Immature natural killer cell (primary cell): ENCODE data around the gene NKTR. TPM values are rescaled to one million over a fixed set of nuclear protein-coding genes. Genes with fewer than 3 reads are reported as not detected.
"Not testable (repeated sequence)": the region's sequence is repeated elsewhere in the genome, so short reads cannot be mapped to it uniquely, and the experiment has no call there.

Source experiments
- DNase-seq, 3 donors: peaks; one replicate each; pipeline ENCODE4 v3.0.0; 2022; ENCODE audit warnings: mixed read lengths in 1 of 3
- H3K27ac Mint-ChIP-seq, 6 donors: one replicate each; pipeline ENCODE4 v1.8.0; 2020; ENCODE audit warnings: mixed read lengths in 6 of 6, mild to moderate bottlenecking in 5 of 6, inconsistent platforms in 4 of 6, moderate library complexity in 3 of 6
- H3K27me3 Mint-ChIP-seq, 3 donors: one replicate each; pipeline ENCODE4 v1.8.0; 2020 to 2021; ENCODE audit warnings: low read depth in 3 of 3, mild to moderate bottlenecking in 3 of 3, mixed read lengths in 3 of 3, moderate library complexity in 3 of 3, inconsistent platforms in 1 of 3
- H3K36me3 Mint-ChIP-seq, 3 donors: one replicate each; pipeline ENCODE4 v1.8.0; 2020; ENCODE audit warnings: mixed read lengths in 3 of 3, inconsistent platforms in 2 of 3, mild to moderate bottlenecking in 2 of 3
- H3K4me1 Mint-ChIP-seq, 2 donors: one replicate each; pipeline ENCODE4 v1.8.0; 2020; ENCODE audit warnings: inconsistent platforms in 2 of 2, mild to moderate bottlenecking in 2 of 2, mixed read lengths in 2 of 2, moderate library complexity in 1 of 2
- H3K4me3 Mint-ChIP-seq, 5 donors: one replicate each; pipeline ENCODE4 v1.8.0; 2020; ENCODE audit warnings: mild to moderate bottlenecking in 5 of 5, mixed read lengths in 5 of 5, inconsistent platforms in 3 of 5, moderate library complexity in 3 of 5
- H3K9me3 Mint-ChIP-seq, 6 donors: one replicate each; pipeline ENCODE4 v1.8.0; 2020; ENCODE audit warnings: mild to moderate bottlenecking in 6 of 6, mixed read lengths in 6 of 6, inconsistent platforms in 4 of 6, moderate library complexity in 3 of 6
- polyA plus RNA-seq, 3 donors: library from polyadenylated mRNA; unstranded; fragments of 300-500 nt; fragmentation: Illumina TruSeq; gene quantifications; one replicate each; pipeline ENCODE4 v1.2.3, GENCODE V29; 2021

Gene NKTR
- polyA plus RNA-seq, 3 donors from 2014 or later, result 6.9 to 15.9 (median 7.4) TPM

DNA sequence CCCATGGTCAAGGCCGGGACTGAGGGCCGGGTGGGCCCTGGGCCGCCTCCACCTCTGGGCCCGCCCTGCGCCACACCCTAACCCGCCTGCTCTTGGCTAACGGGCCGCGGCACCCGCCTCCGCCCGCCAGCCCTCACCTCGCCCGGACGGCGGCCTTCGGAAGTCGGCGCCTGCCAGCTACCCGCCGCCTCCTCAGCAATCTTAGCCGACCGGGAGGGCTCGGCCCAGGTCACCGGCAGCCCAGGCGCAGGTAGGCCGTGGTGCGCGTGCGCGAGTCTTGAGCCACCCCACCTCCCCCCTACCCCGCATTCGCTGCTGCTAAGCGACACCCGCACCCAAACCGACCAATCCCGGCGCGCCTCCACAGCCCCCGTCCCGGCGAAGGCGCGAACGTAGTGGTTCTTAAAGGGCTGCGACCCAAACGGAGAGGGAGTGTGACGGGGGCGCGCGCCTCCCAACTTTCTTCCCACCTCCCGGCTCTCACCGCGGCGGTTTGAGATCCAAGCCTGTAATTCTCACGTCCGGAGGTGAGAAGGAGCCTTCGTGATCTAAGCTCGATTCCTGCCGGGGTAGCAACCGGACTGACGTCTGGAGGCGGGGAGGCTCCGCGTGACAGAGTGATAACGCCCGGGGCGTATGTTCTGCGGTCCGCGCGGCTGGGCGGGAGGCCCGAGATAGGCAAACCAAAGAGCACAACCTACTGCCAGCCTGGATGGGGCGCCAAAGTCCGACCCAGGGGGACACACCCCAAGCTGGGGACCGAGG, 18.6 kb upstream of the NKTR start, which contains the start of gene SEC22C:
TSS of gene SEC22C (minus strand) at position 259 of the 765 bp plus-strand sequence. CDS start 12,921 bp downstream, outside the sequence.
- peaks cover 26 to 38% of the 10 kb centered on the region in 2 donors for H3K4me1 Mint-ChIP-seq
- H3K9me3 Mint-ChIP-seq, result no peaks in the 10 kb centered on the region
- peak within 1 kb of the TSS; percentile 92 to 97 (median 96) for H3K27ac Mint-ChIP-seq
- H3K4me3 Mint-ChIP-seq, result peak within 1 kb of the TSS; percentile 87 to 93 (median 92)
- H3K27me3 Mint-ChIP-seq, result peaks cover 4 to 13% (median 8%) of the 10 kb centered on the region in 3 donors
- peak; percentile 96 for DNase-seq
- H3K36me3 Mint-ChIP-seq, result peaks cover 0 to 6% (median 5%) of the 10 kb centered on the region in 3 donors

DNA sequence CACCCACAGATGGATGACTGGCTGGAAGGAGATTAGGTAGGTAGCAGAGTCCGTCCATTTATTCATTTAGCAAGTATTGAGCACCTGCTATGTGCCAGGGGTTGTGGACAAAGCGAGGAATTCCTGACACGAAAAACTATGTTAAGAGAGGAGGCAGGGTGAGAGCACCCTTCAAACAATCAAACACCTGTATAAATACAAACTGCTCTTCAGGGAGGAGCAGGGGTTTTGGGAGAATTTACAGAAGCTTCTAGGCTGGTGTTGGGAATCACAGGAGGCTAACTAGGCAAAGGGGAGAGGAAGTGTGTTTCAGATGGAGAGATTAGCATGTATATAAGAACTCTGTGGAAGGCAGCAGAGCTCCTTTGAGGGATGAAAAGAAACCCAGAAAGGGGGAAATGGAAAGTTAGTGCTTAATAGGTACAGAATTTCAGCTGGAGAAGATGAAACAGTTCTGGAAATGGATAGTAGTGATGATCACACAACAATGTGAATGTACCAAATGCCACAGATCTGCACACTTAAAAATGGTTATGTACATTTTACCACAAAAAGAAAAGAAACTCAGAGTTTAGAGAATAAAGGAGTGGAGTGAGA, 17.9 kb upstream of the NKTR start:
- peaks cover 4 to 13% (median 8%) of the 10 kb centered on the region in 3 donors for H3K27me3 Mint-ChIP-seq
- peaks cover 0 to 6% (median 5%) of the 10 kb centered on the region in 3 donors for H3K36me3 Mint-ChIP-seq
- peak overlapping the region; percentile 92 to 97 (median 96) for H3K27ac Mint-ChIP-seq
- DNase-seq, result no peak
- H3K9me3 Mint-ChIP-seq, result no peaks in the 10 kb centered on the region
- peaks cover 26 to 34% of the 10 kb centered on the region in 2 donors for H3K4me1 Mint-ChIP-seq
- H3K4me3 Mint-ChIP-seq, result peak overlapping the region; percentile 87 to 93 (median 92)

DNA sequence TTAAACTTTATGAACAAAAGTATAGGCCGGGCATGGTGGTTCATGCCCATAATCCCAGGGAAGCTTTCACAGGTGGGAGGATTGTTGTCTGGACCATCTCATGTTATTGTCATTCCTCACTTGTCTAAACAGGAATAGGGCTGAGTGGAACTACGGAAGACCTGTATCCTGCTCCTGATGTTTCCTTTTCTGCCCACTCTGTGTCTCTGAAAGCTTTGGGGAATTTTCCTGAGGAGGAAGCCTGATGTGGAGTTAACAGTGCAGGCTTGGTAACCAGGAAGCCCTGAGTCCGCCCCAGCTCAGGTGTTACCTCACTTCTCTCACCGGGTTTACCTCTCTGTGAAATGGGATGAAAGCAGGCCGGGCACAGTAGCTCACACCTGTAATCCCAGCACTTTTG, 11.9 kb upstream of the NKTR start:
- H3K4me3 Mint-ChIP-seq, result no peak overlapping the region
- H3K27ac Mint-ChIP-seq, result no peak overlapping the region
- peaks cover 5 to 12% (median 8%) of the 10 kb centered on the region in 3 donors for H3K27me3 Mint-ChIP-seq
- H3K9me3 Mint-ChIP-seq, result no peaks in the 10 kb centered on the region
- H3K4me1 Mint-ChIP-seq, result peaks cover 18 to 36% of the 10 kb centered on the region in 2 donors
- H3K36me3 Mint-ChIP-seq, result peaks cover 0 to 3% (median 2%) of the 10 kb centered on the region in 3 donors
- DNase-seq, result no peak

DNA sequence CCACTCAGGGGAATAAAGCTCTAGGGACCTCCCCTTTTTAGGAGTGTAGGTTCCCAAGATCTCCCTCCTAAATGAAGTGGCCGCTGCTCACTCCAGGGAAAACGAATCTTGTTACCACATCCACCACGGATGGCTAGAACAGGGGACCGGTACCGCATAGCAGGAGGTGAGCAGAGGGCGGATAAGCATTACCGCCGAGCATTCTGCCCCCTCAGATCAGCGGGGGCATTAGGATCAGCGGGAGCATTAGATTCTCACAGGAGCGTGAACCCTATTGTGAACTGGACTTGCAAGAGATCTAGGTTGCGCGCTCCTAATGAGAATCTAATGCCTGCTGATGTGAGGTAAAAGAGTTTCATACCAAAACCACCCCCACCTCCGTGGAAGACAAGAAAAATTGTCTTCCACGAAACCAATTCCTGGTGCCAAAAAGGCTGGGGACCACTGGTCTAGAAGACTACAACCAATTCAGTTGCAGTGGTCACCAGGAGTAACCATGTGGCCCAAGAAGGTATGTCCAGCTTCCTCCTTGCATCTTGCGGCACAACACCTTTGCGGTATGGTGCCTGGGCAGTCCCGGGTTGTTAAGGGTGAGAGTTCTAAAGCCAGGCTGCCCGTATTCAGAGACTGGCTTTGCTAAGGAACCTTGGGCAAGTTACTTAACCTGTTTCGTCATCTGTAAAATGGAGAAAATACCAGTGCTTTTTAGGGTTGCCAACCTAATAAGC, 10.9 kb upstream of the NKTR start:
- H3K9me3 Mint-ChIP-seq, result no peaks in the 10 kb centered on the region
- peak overlapping the region; percentile 86 to 95 (median 93) for H3K4me3 Mint-ChIP-seq
- H3K27me3 Mint-ChIP-seq, result peaks cover 5 to 13% (median 8%) of the 10 kb centered on the region in 3 donors
- H3K27ac Mint-ChIP-seq, result peak overlapping the region; percentile 80 to 98 (median 96)
- no peak for DNase-seq
- H3K36me3 Mint-ChIP-seq, result peaks cover 0 to 10% (median 8%) of the 10 kb centered on the region in 3 donors
- peaks cover 19 to 43% of the 10 kb centered on the region in 2 donors for H3K4me1 Mint-ChIP-seq

DNA sequence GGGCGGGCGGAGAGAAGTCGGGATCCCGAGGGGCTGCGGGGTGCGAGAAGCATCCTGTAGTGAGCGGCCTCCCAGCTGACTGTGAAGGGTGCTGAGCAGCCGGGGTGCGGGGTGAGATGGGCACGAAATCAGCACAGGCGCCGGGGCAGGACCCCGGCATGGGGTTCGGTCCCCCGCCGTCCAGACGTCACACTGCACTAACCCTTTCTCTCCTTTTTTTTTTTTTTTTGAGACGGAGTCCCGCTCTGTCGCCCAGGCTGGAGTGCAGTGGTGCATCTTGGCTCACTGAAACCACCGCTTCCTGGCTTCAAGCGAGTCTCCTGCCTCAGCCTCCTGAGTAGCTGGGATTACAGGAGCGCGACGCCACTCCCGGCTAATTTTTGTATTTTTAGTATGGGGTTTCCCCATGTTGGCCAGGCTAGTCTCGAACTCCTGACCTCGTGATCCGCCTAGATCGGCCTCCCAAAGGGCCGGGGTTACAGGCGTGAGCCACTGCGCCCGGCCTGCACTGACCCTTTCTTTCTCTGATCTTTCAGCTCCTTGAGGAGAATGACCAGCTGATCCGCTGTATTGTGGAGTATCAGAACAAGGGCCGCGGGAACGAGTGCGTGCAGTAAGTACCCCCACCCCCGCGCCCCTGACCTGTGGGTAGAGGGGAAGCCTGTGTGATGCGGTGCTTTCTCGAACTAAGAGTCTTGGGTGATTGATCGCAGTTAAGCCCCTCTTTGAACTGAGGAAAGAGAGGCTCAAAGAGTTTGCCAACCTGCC, 9.3 kb upstream of the NKTR start:
- Mint-ChIP-seq H3K27me3 (peaks cover 5 to 13% (median 8%) of the 10 kb centered on the region in 3 donors), H3K4me1 (peaks cover 19 to 43% of the 10 kb centered on the region in 2 donors), H3K36me3 (peaks cover 0 to 11% (median 10%) of the 10 kb centered on the region in 3 donors), H3K4me3 (peak overlapping the region; percentile 86 to 95 (median 93)), H3K27ac (peak overlapping the region; percentile 80 to 98 (median 93)), H3K9me3 (no peaks in the 10 kb centered on the region)
- no peak for DNase-seq

DNA sequence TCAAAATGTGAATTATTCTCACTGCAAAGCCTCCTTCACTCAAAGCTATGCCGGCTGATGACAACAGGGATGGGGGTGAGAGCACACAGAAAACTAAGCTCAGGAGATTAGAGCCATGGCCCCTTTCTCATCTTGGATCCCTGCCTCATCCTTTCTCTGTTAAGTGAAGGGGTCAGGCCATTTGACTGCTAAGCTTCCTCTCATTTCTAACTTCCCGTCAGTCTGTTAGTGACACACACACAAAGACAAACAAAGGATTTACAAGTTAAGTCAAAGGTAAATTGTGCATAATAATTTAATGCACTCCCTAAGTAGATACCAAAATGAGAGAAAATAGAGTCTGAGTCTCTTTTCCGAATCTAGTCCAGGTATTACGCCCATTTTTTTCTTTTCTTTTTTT, 8.7 kb upstream of the NKTR start:
- DNase-seq, result no peak
- Mint-ChIP-seq H3K27ac (peak overlapping the region; percentile 72 to 97 (median 87)), H3K4me3 (peak overlapping the region; percentile 72 to 94 (median 79)), H3K4me1 (peaks cover 19 to 43% of the 10 kb centered on the region in 2 donors), H3K9me3 (no peaks in the 10 kb centered on the region), H3K36me3 (peaks cover 0 to 13% (median 10%) of the 10 kb centered on the region in 3 donors), H3K27me3 (peaks cover 5 to 14% (median 8%) of the 10 kb centered on the region in 3 donors)

DNA sequence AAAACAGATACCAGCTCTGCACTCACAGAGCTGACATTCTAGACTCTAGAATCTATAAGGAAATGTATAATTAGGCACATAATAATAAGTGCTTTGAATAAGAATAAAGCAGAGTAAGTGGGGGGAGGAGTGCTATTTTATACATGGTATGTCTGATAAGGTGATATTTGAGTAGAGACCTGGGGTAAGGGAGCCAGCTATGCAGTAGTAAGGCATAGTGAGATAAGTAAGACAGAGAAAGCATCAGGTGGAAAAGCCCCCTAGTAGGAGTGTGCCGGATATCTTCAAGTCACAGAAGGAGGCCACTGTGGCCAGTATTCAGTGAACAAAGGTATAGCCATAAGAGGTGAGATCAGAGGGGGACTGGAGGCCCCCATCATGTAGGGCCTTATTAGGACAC, 6.9 kb upstream of the NKTR start:
- DNase-seq, result no peak
- no peaks in the 10 kb centered on the region for H3K9me3 Mint-ChIP-seq
- H3K27me3 Mint-ChIP-seq, result peaks cover 7 to 17% (median 8%) of the 10 kb centered on the region in 3 donors
- peaks cover 0 to 13% (median 10%) of the 10 kb centered on the region in 3 donors for H3K36me3 Mint-ChIP-seq
- no peak overlapping the region for H3K4me3 Mint-ChIP-seq
- peaks cover 22 to 48% of the 10 kb centered on the region in 2 donors for H3K4me1 Mint-ChIP-seq
- H3K27ac Mint-ChIP-seq, result peak overlapping the region in 3 of 6 donors; percentile 11 to 47 (median 28)

DNA sequence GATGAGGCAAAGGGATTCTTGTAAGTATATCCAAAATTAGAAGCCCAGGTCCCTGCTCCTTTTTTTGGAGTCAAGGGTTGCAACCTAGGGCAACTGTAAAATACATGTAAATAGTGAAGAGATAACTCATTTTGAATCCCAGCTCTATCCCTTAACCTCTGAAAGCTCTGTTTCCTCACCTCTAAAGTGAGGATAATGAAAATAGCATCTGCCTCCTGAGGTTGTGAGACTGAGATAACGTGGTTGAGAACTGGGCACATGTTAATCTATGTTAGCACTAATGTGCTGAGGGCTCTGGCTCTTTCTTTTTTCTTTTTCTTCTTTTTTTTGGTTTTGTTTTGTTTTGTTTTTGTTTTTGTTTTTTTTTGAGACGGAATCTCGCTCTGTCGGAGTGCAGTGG, 4.8 kb upstream of the NKTR start:
- Mint-ChIP-seq H3K27me3 (peaks cover 2 to 20% (median 14%) of the 10 kb centered on the region in 3 donors), H3K27ac (no peak overlapping the region), H3K36me3 (peaks cover 0 to 13% (median 9%) of the 10 kb centered on the region in 3 donors), H3K4me3 (no peak overlapping the region), H3K9me3 (no peaks in the 10 kb centered on the region), H3K4me1 (peaks cover 23 to 50% of the 10 kb centered on the region in 2 donors)
- DNase-seq, result no peak

DNA sequence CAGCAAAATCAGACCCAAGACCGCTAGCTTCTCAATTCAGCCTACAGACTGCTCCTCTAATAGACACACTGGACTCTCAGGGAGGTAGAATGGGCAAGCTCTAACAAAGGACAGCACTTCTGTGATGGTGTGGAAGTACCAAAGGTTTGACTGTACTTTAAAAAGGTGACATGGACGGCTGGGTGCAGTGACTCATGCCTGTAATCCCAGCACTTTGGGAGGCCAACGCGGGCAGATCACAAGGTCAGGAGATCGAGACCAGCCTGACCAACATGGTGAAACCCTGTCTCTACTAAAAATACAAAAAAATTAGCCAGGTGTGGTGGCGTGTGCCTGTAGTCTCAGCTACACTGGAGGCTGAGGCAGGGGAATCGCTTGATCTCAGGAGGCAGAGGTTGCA, 3.4 kb upstream of the NKTR start:
- Mint-ChIP-seq H3K36me3 (peaks cover 0 to 13% (median 7%) of the 10 kb centered on the region in 3 donors), H3K27me3 (peaks cover 2 to 17% (median 14%) of the 10 kb centered on the region in 3 donors), H3K4me1 (peaks cover 23 to 48% of the 10 kb centered on the region in 2 donors)
- H3K27ac Mint-ChIP-seq, DNase-seq, H3K4me3 Mint-ChIP-seq, H3K9me3 Mint-ChIP-seq: not testable (repeated sequence)

DNA sequence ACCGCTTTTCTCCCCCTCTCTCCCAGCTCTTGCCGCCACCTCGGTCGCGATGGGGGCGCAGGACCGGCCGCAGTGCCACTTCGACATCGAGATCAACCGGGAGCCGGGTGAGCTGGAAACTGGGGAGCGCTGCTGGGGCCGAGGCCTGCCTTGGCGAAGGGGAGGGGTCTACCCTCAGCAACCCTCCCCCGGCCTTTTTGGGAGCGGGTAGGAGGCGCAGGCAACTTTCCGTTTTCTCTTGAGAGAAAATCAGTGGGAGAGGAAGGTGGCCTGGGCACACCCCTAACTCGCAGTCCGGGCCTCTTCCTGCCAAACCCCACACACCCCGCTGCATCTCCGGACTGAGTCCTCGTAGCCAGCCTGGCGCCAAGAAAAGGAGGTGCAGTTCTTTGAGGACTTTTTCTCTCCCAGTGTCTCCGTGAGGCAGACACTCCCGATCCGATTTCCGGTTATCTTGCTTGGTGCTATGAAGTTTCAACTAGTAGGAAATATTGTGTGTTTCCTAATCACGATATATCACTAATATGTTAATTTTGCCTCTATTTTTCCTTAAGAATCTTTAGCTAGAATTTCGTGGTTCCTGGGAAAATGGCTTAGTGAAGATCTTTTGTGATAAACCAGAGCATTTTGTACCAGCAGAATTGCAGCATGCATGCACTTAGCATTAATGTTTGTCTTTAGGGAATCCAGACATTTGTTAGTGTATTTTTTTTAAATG, 631 bp downstream of the NKTR start:
- Mint-ChIP-seq H3K36me3 (peaks cover 4 to 9% (median 5%) of the 10 kb centered on the region in 3 donors), H3K4me1 (peaks cover 40 to 56% of the 10 kb centered on the region in 2 donors), H3K27me3 (peaks cover 2 to 14% (median 14%) of the 10 kb centered on the region in 3 donors), H3K27ac (peak overlapping the region; percentile 89 to 96 (median 92)), H3K9me3 (no peaks in the 10 kb centered on the region), H3K4me3 (peak overlapping the region; percentile 93 to 98 (median 97))
- DNase-seq, result no peak

DNA sequence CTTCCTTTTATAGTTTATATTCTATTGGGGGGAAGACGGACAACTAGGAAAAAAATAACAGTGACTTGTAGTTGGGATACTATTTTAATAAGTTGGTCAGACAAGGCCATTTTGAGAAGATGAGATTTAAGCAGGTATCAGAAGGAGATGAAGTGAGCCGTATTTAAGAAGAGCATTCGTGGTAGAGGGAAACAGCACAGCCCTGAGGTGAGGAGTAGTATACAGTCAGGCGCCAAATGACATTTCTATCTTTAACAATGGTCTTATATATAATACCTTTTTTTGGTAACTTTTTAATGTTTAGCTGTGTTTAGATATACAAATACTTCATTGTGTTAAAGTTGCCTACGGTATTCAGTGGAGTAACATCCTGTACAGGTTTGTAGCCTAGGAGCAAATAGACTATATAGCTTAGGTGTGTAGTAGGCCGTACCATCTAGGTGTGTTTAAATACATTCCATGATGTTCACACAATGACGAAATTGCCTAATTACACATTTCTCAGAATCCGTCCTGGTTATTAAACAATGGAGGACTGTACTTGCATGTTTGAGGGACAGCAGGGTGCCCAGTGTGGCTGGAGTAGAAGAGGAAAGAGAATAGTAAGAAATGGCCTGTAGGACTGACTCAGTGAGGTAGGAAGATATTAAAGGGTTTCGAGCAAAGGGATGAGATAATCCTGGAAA, 1.6 kb downstream of the NKTR start:
- Mint-ChIP-seq H3K9me3 (no peaks in the 10 kb centered on the region), H3K4me3 (peak overlapping the region; percentile 93 to 98 (median 97)), H3K36me3 (peaks cover 4 to 6% (median 5%) of the 10 kb centered on the region in 3 donors), H3K27me3 (peaks cover 2 to 14% (median 11%) of the 10 kb centered on the region in 3 donors), H3K27ac (peak overlapping the region; percentile 89 to 96 (median 92)), H3K4me1 (peaks cover 40 to 63% of the 10 kb centered on the region in 2 donors)
- DNase-seq, result no peak

DNA sequence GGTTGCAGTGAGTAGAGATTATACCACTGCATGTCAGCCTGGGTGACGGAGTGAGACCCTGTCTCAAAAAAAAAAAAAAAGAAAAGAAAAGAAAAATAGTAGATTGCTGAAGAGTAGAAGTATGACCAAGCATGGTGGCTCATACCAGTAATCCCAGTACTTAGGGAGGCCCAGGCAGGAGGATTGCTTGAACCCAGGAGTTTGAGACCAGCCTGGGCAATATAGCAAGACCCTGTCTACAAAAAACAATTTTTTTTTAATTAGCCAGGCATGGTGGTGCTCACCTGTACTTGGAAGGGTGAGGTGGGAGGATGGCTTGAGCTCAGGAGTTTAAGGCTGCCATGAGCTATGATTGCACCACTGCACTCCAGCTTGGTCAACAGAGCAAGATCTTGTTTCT, 2.5 kb downstream of the NKTR start:
- Mint-ChIP-seq H3K4me3 (no peak overlapping the region), H3K9me3 (no peaks in the 10 kb centered on the region), H3K4me1 (peaks cover 43 to 70% of the 10 kb centered on the region in 2 donors), H3K36me3 (peaks cover 4 to 6% (median 5%) of the 10 kb centered on the region in 3 donors), H3K27me3 (peaks cover 2 to 14% (median 10%) of the 10 kb centered on the region in 3 donors), H3K27ac (peak overlapping the region in 1 of 6 donors; percentile 16)
- DNase-seq, result no peak
